ENCODE data around the gene PSMG3. TPM values are rescaled to one million over a fixed set of nuclear protein-coding genes. Genes with fewer than 3 reads are reported as not detected.

The PSMG3 gene
- total and polyA plus RNA-seq, 4 donors, result 14.1 to 45.2 (median 30.9) TPM

DNA sequence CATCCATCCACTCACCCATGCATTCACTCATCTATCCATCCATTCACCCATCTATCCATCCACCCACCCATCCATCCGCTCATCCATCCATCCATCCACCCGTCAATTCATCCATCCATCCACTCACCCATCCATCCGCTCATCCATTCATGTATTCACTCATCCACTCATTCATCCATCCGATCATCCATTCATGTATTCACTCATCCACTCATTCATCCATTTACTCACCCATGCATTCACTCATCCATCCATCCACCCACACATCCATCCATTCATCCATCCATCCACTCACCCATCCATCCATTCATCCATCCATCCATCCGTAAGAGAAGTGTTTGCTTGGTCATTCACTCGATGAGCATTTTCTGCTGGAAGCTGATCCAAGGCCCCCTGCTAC is 8.7 kb upstream of the PSMG3 start:
- no peaks in the 10 kb centered on the region for H3K36me3 ChIP-seq (ENCODE audit: control insufficient read depth in 1 of 2, insufficient read depth in 2 of 2, low read length in 1 of 2)
- H3K27ac ChIP-seq (ENCODE audit: low read depth in 1 of 2, low read length in 2 of 2), result no peak overlapping the region
- no peaks in the 10 kb centered on the region for H3K27me3 ChIP-seq (ENCODE audit: control insufficient read depth in 1 of 2, insufficient read depth in 2 of 2, low read length in 1 of 2)
- DNase-seq (no peak), ATAC-seq (ENCODE audit: low FRiP score) (no peak)
- H3K4me1 ChIP-seq (ENCODE audit: control insufficient read depth in 1 of 2, insufficient read depth in 2 of 2, low read length in 2 of 2), result no peaks in the 10 kb centered on the region
- intact Hi-C loops (cut with DNase I), result loop anchor here in 1 of 2 donors (10.0 kb wide), 2 partner anchors 666 to 776 kb away; partner anchors contain the start of genes EIF3B, MRM2 and NUDT1
- no peaks in the 10 kb centered on the region for H3K9me3 ChIP-seq (ENCODE audit: control insufficient read depth, low read length)
- 86 to 92% methylated on average over 6 of the region's 6 CpGs for WGBS, 2 donors
- no peak overlapping the region for H3K4me3 ChIP-seq (ENCODE audit: low read length in 2 of 2)

DNA sequence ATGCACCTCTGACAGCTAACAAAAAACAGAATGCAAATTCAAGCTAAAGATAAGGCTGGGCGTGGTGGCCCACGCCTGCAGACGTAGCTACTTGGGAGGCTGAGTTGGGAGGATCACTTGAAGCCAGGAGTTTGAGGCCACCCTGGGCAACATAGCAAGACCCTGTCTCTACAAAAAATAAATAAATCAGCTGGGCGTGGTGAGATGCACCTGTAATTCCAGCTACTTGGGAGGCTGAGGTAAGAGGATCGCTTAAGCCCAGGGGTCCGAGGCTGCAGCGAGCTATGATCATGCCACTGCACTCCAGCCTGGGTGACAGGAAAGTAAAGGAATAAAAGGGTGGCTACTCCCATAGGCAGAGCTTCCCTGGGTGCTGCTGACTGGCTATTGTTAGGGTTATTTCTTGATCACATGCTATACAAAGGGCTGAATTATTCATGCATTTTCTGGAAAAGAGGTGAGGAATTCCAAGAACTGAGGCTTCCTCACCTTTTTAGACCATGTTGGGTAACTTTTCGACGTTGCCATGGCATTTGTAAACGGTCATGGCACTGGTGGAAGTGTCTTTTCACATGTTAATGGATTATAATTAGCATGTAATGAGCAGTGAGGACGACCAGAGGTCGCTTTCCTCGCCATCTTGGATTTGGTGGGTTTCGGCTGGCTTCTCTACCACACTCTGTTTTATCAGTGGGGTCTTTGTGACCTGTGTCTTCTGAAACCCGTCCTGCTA is 6.9 kb upstream of the PSMG3 start:
- DNase-seq (no peak), ATAC-seq (ENCODE audit: low FRiP score) (no peak)
- Histone ChIP-seq H3K27me3 (ENCODE audit: control insufficient read depth in 1 of 2, insufficient read depth in 2 of 2, low read length in 1 of 2) (no peaks in the 10 kb centered on the region), H3K27ac (ENCODE audit: low read depth in 1 of 2, low read length in 2 of 2) (no peak overlapping the region), H3K4me1 (ENCODE audit: control insufficient read depth in 1 of 2, insufficient read depth in 2 of 2, low read length in 2 of 2) (no peaks in the 10 kb centered on the region), H3K36me3 (ENCODE audit: control insufficient read depth in 1 of 2, insufficient read depth in 2 of 2, low read length in 1 of 2) (no peaks in the 10 kb centered on the region), H3K9me3 (ENCODE audit: control insufficient read depth, low read length) (no peaks in the 10 kb centered on the region), H3K4me3 (ENCODE audit: low read length in 2 of 2) (no peak overlapping the region)
- 58 to 66% methylated on average over 15 of the region's 15 CpGs for WGBS, 2 donors
- intact Hi-C loops (cut with DNase I), result loop anchor here in 1 of 2 donors (10.0 kb wide), 2 partner anchors 668 to 778 kb away; partner anchors contain the start of genes EIF3B, MRM2 and NUDT1

DNA sequence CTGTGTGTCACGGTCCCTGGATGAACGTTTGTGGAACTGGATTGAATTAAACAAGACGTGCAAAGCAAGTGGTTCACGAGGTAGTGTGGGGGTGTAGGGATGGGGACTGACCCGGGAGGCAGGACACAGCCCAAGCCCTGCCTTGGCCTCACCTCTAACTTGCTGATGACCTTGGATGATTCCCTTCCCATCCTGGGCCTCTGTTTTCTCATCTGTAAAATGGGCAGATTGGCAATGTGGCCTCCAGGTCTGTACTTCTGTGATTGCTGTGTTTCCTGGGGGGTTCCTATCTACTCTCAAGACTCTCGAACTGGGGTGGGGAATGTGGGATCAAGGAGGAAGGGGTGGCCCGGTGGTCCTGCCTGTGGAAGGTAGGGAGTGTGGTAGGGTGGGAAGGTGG is 6.0 kb upstream of the PSMG3 start:
- WGBS, 2 donors, result 82 to 84% methylated on average over 7 of the region's 7 CpGs
- DNase-seq (no peak), ATAC-seq (ENCODE audit: low FRiP score) (no peak)
- no peaks in the 10 kb centered on the region for H3K4me1 ChIP-seq (ENCODE audit: control insufficient read depth in 1 of 2, insufficient read depth in 2 of 2, low read length in 2 of 2)
- no peaks in the 10 kb centered on the region for H3K9me3 ChIP-seq (ENCODE audit: control insufficient read depth, low read length)
- H3K4me3 ChIP-seq (ENCODE audit: low read length in 2 of 2), result no peak overlapping the region
- no peaks in the 10 kb centered on the region for H3K36me3 ChIP-seq (ENCODE audit: control insufficient read depth in 1 of 2, insufficient read depth in 2 of 2, low read length in 1 of 2)
- H3K27me3 ChIP-seq (ENCODE audit: control insufficient read depth in 1 of 2, insufficient read depth in 2 of 2, low read length in 1 of 2), result no peaks in the 10 kb centered on the region
- intact Hi-C loops (cut with DNase I), result loop anchor here in 1 of 2 donors (10.0 kb wide), 2 partner anchors 669 to 779 kb away; partner anchors contain the start of genes EIF3B, MRM2 and NUDT1
- H3K27ac ChIP-seq (ENCODE audit: low read depth in 1 of 2, low read length in 2 of 2), result no peak overlapping the region

DNA sequence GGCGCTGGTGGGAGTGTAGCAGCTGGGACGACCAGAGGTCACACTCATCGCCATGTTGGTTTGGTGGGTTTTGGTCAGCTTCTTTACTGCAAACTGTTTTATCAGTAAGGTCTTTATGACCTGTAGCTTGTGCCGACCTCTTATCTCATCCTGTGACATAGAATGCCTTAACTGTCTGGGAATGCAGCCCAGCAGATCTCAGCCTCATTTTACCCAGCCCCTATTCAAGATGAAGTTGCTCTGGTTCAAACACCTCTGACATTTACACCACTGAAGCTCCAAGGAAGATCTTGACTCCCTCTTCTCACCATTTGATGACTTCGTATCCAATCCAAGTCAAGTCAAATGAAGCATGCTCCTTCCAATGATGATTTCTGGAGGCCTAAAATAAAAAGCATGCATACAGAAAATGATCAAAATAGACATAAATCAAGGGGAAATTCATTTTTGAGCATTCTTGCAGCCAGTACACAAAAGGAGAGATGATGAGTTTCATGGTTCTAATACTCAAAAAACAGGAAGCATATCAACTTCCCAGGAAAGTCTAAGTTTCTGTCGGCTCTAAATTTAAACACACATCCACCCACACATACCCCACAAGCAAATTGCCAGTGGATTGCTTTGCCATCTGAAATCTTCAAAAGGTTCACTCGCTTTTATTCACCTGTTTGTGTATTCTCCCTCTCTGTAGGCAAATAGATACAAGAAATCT is 2.4 kb upstream of the PSMG3 start:
- Histone ChIP-seq H3K27ac (ENCODE audit: low read depth in 1 of 2, low read length in 2 of 2) (no peak overlapping the region), H3K9me3 (ENCODE audit: control insufficient read depth, low read length) (no peaks in the 10 kb centered on the region), H3K27me3 (ENCODE audit: control insufficient read depth in 1 of 2, insufficient read depth in 2 of 2, low read length in 1 of 2) (no peaks in the 10 kb centered on the region), H3K36me3 (ENCODE audit: control insufficient read depth in 1 of 2, insufficient read depth in 2 of 2, low read length in 1 of 2) (no peaks in the 10 kb centered on the region), H3K4me1 (ENCODE audit: control insufficient read depth in 1 of 2, insufficient read depth in 2 of 2, low read length in 2 of 2) (no peaks in the 10 kb centered on the region), H3K4me3 (ENCODE audit: low read length in 2 of 2) (no peak overlapping the region)
- ATAC-seq (ENCODE audit: low FRiP score) (no peak), DNase-seq (no peak)
- intact Hi-C loops (cut with DNase I), result loop anchor here (5.0 to 10.0 kb wide), 4 partner anchors 60 to 783 kb away; partner anchors contain the start of genes EIF3B (in 1 of the 2), MRM2 (in 1 of the 2) and NUDT1 (in 1 of the 2)
- 69 to 75% methylated on average over 7 of the region's 7 CpGs for WGBS, 2 donors

DNA sequence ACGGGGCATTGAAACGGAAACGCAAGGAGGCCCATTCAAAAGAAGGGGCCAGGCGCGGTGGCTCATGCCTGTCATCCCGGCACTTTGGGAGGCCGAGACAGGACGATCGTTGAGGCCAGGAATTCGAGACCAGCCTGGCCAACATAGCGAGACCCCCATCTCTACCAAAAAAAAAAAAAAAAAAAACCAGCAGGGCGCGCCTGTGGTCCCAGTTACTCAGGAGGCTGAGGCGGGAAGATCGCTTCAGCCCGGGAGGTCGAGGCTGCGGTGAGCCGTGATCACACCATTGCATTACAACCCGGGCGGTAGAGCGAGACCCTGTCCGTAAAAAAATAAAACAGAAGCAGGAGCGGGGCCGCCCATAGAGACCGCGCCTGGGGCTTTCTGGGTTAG is 396 bp downstream of the PSMG3 start:
- ATAC-seq (ENCODE audit: low FRiP score), result no peak
- WGBS, 2 donors, result 24 to 26% methylated on average over 27 of the region's 27 CpGs
- H3K9me3 ChIP-seq (ENCODE audit: control insufficient read depth, low read length), result no peaks in the 10 kb centered on the region
- H3K36me3 ChIP-seq (ENCODE audit: control insufficient read depth in 1 of 2, insufficient read depth in 2 of 2, low read length in 1 of 2), result peaks cover 0 to 1% of the 10 kb centered on the region in 2 donors
- H3K4me1 ChIP-seq (ENCODE audit: control insufficient read depth in 1 of 2, insufficient read depth in 2 of 2, low read length in 2 of 2), result no peaks in the 10 kb centered on the region
- H3K4me3 ChIP-seq (ENCODE audit: low read length in 2 of 2), result peak overlapping the region; percentile 44 to 66
- DNase-seq, result no peak
- H3K27me3 ChIP-seq (ENCODE audit: control insufficient read depth in 1 of 2, insufficient read depth in 2 of 2, low read length in 1 of 2), result no peaks in the 10 kb centered on the region
- no peak overlapping the region for H3K27ac ChIP-seq (ENCODE audit: low read depth in 1 of 2, low read length in 2 of 2)
- intact Hi-C loops (cut with DNase I), result loop anchor here in 1 of 2 donors (5.0 kb wide), 1 partner anchor 67 kb away; the partner anchor contains the start of gene INTS1

DNA sequence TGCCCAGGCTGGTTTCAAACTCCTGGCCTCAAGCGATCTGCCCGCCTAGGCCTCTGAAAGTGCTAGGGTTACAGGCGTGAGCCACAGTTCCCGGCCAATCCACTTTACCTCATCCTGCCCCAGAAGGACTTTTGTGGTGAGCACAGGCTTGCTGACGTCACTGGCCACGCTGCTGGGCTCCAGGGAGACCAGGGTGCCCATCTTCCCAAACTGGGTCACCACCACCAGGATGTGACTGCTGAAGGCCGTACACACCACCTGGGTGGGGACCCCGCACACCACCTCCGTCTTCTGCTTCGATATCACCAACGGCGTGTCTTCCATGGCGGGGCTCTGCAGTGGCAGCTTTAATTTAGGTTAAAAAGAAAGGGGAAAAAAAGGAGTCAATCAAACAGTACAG is 816 bp downstream of the PSMG3 start:
- no peaks in the 10 kb centered on the region for H3K9me3 ChIP-seq (ENCODE audit: control insufficient read depth, low read length)
- H3K27ac ChIP-seq (ENCODE audit: low read depth in 1 of 2, low read length in 2 of 2), result no peak overlapping the region
- no peaks in the 10 kb centered on the region for H3K27me3 ChIP-seq (ENCODE audit: control insufficient read depth in 1 of 2, insufficient read depth in 2 of 2, low read length in 1 of 2)
- 85 to 87% methylated on average over 13 of the region's 13 CpGs for WGBS, 2 donors
- H3K4me1 ChIP-seq (ENCODE audit: control insufficient read depth in 1 of 2, insufficient read depth in 2 of 2, low read length in 2 of 2), result no peaks in the 10 kb centered on the region
- no peak overlapping the region for H3K4me3 ChIP-seq (ENCODE audit: low read length in 2 of 2)
- no peak for DNase-seq
- intact Hi-C loops (cut with DNase I), result loop anchor here in 1 of 2 donors (5.0 kb wide), 1 partner anchor 67 kb away; the partner anchor contains the start of gene INTS1
- no peak for ATAC-seq (ENCODE audit: low FRiP score)
- H3K36me3 ChIP-seq (ENCODE audit: control insufficient read depth in 1 of 2, insufficient read depth in 2 of 2, low read length in 1 of 2), result peaks cover 0 to 1% of the 10 kb centered on the region in 2 donors

DNA sequence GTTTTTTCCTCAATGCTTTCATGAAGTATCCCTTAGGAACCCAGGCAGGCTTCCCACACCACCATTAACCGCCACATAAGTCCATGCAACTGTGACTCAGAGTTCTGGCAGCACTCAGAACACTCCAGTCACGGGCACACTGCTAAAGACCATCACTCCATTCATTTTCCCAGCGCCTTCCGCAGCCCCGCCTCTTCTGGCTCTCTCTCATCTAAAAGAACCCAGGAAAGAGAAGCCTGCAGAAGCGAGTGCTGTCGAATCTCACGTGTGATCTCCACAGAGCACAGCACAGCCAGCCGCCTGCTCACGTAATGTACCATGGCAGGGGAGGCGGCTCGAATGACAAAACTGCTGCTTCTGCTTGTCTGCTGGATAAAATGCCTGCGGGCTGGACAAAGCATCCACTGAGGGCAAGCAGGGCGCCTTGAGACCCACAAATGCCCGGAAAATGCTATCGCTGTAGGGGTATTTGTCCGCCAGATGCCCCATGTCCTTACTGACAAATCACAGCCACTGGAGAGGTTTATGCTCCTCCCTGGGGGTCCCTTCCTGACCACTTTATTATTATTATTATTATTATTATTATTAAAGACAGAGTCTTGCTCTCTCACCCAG is 1.8 kb downstream of the PSMG3 start:
- H3K4me3 ChIP-seq (ENCODE audit: low read length in 2 of 2), result no peak overlapping the region
- H3K27me3 ChIP-seq (ENCODE audit: control insufficient read depth in 1 of 2, insufficient read depth in 2 of 2, low read length in 1 of 2), result no peaks in the 10 kb centered on the region
- no peaks in the 10 kb centered on the region for H3K9me3 ChIP-seq (ENCODE audit: control insufficient read depth, low read length)
- peaks cover 0 to 1% of the 10 kb centered on the region in 2 donors for H3K36me3 ChIP-seq (ENCODE audit: control insufficient read depth in 1 of 2, insufficient read depth in 2 of 2, low read length in 1 of 2)
- intact Hi-C loops (cut with DNase I), result loop anchor here in 1 of 2 donors (5.0 kb wide), 1 partner anchor 66 kb away; the partner anchor contains the start of gene INTS1
- DNase-seq (no peak), ATAC-seq (ENCODE audit: low FRiP score) (no peak)
- no peaks in the 10 kb centered on the region for H3K4me1 ChIP-seq (ENCODE audit: control insufficient read depth in 1 of 2, insufficient read depth in 2 of 2, low read length in 2 of 2)
- H3K27ac ChIP-seq (ENCODE audit: low read depth in 1 of 2, low read length in 2 of 2), result no peak overlapping the region
- WGBS, 2 donors, result 85 to 88% methylated on average over 17 of the region's 17 CpGs

DNA sequence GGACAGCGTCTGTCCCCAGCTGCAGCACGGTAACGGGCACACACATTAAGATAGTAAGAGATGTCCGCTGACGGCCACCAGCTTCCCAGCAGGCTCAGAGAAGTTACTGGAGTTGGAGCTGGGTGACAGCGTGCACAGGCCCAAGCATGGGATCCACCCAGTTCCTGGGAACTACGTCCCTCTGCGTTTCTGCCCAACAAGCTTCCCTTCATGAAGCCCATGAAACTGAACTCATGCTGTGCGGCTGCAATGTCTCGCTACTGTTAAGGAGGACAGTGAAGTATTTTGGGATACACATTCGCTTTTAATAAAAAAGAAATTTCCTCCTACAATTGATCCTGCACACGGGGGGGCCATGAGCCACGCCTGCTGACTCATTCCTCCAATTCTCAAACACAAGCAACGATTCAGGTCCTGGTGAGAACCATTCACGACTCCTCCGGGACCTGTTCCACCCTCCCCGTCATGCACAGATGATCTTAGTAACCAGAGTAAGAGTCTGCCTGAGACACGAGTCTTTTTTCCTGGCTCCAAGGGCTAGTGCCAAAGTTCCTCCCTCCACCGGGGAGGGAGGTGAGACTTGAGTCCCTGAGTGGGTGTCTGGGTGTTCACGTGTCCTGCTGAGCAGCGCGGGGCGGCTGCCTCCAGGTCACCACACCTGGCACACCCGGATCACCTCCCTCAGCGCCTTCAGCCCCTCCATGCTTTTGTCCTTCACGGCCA is 2.6 kb downstream of the PSMG3 start:
- WGBS, 2 donors, result 84 to 86% methylated on average over 26 of the region's 26 CpGs
- intact Hi-C loops (cut with DNase I), result loop anchor here in 1 of 2 donors (5.0 kb wide), 1 partner anchor 65 kb away; the partner anchor contains the start of gene INTS1
- Histone ChIP-seq H3K36me3 (ENCODE audit: control insufficient read depth in 1 of 2, insufficient read depth in 2 of 2, low read length in 1 of 2) (peaks cover 0 to 1% of the 10 kb centered on the region in 2 donors), H3K27me3 (ENCODE audit: control insufficient read depth in 1 of 2, insufficient read depth in 2 of 2, low read length in 1 of 2) (no peaks in the 10 kb centered on the region), H3K4me3 (ENCODE audit: low read length in 2 of 2) (no peak overlapping the region), H3K9me3 (ENCODE audit: control insufficient read depth, low read length) (no peaks in the 10 kb centered on the region), H3K27ac (ENCODE audit: low read depth in 1 of 2, low read length in 2 of 2) (no peak overlapping the region), H3K4me1 (ENCODE audit: control insufficient read depth in 1 of 2, insufficient read depth in 2 of 2, low read length in 2 of 2) (no peaks in the 10 kb centered on the region)
- no peak for ATAC-seq (ENCODE audit: low FRiP score)
- DNase-seq, result no peak

Data from aorta (tissue), 5 donors.